GM12873 (cell line): ENCODE data around the gene RPL26.
A peak's percentile ranks its signal among the peaks of the same experiment; 100 is the strongest.

Source experiments
- CTCF ChIP-seq: IDR thresholded peaks from 2 replicates; pipeline ENCODE4 v1.5.1; 2012; ENCODE audit warnings: low read depth, mild to moderate bottlenecking, moderate library complexity, low read length, control low read depth; ENCODE audit not compliant: insufficient read depth; ENCODE audit errors: missing control alignments

RPL26 gene

GRCh38 chr17:8384801-8385378 is 1.9 kb upstream of the RPL26 start:
- no peak for TF ChIP-seq CTCF

- no peak for TF ChIP-seq CTCF
These were observed 182 bp downstream of the RPL26 start for GRCh38 chr17:8382880-8383142.

GRCh38 chr17:8382052-8382879 is 727 bp downstream of the RPL26 start:
- TF ChIP-seq CTCF: peak; percentile 26

- no peak for TF ChIP-seq CTCF
These were observed 2.9 kb downstream of the RPL26 start for GRCh38 chr17:8380049-8380448.

- no peak for TF ChIP-seq CTCF
These were observed 5.6 kb downstream of the RPL26 start for GRCh38 chr17:8377422-8377821.

- peak; percentile 82 for TF ChIP-seq CTCF
These were observed 6.5 kb downstream of the RPL26 start, which contains the start of gene KRABD2 for GRCh38 chr17:8376271-8377067. TSS of gene KRABD2 (minus strand) at chr17:8376704.

- TF ChIP-seq CTCF: no peak
These were observed 7.2 kb downstream of the RPL26 start for GRCh38 chr17:8375738-8376259.
